GM19397 (cell line): Measurements from ENCODE around the gene AMPD3.

Experiments used
- ATAC-seq: cut with Tn5 transposase; IDR thresholded peaks from one replicate; pipeline ENCODE4 v1.9.1; 2021; ENCODE audit warnings: mild to moderate bottlenecking, moderate library complexity; ENCODE audit not compliant: unreplicated experiment

AMPD3 gene

DNA sequence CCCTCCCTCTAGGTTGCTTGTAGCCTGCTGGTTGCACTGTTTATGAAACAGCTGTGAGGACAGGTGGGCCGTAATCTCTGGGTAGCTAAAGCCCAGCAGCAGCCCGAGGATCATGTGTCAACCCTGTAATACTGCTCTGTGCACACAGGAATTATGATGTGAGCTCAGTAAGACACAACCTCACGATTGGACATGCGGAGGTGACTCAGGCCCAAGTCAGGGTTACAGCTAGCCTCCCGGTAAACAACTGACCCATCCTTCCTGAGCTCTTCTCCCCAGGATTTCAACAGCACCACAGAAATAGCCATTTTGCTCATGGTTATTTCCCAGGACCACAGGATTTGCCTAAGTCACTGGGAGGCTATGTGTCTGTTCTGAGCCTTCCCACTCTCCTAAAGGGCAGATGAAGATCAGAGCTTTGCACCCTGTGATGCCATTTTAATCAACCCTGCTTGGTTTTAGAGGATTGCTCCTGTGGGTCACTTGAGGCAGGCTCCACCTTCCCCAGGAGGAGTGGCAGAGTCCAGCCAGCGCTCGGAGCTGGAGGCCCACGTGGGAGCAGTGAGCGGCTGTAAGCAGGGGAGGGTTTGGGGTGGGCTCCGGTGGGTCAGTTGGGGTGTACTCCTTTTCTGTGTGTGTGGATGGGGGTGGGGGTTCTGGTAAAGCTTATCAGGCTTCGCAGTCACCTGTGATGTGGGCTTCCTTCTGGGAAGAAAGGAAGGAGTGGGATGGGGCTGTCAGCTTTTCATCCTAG, at the start of gene AMPD3:
TSS of gene AMPD3 (plus strand) at position 387 of the 754 bp plus-strand sequence. CDS start 6,256 bp downstream, outside the sequence.
- ATAC-seq = no peak

DNA sequence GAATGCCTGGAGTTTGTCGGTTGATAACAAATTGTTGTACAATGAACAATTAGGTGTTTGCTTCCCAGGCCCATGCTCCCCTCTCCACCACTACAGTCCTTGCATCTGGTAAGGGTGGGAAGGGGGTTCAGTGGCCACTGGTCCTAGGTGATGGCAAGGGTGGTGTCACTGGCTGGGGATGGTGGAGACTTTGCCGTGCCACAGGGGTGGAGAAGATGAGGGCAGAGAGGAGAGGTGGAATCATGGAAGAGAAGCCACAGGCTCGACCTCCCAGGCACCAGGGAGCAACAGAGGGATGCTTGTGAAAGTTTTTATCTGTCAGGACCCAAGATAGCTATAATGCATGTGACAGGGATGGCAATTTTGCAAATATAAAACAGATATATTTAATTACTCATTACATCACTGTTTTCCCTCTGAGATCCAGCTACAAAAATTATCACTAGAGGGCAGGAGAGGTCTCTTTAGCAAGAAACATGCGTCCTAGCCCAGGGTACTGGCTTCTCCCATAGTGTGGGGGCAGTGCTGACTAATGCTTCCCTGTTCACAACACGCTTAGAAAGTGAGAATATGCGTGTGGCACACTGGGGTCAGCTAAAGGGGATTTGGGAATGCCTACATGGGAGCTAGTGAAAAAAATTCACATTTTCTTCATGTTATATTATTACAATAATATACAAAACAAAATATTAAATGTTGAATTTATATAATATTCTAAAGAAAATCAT, 49.0 kb upstream of the AMPD3 start:
- no peak for ATAC-seq

DNA sequence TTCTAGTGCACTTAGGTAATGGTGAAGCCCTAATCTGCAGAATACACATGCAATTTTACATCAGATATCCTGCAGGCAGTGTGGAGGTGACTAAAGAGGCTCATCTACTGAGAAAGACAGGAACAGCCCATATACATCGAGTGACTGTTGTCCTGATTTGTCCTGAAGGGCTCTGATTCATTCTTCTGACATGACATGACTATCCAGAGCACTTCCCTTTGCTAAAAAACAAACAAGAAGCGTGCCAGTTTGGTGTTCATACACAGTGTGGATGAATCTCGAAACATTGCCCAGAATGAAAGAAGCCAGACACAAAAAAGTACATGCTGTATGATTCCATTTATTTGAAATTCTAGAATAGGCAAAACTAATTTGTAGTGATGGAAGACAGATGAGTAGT, 48.0 kb upstream of the AMPD3 start:
- ATAC-seq = no peak

DNA sequence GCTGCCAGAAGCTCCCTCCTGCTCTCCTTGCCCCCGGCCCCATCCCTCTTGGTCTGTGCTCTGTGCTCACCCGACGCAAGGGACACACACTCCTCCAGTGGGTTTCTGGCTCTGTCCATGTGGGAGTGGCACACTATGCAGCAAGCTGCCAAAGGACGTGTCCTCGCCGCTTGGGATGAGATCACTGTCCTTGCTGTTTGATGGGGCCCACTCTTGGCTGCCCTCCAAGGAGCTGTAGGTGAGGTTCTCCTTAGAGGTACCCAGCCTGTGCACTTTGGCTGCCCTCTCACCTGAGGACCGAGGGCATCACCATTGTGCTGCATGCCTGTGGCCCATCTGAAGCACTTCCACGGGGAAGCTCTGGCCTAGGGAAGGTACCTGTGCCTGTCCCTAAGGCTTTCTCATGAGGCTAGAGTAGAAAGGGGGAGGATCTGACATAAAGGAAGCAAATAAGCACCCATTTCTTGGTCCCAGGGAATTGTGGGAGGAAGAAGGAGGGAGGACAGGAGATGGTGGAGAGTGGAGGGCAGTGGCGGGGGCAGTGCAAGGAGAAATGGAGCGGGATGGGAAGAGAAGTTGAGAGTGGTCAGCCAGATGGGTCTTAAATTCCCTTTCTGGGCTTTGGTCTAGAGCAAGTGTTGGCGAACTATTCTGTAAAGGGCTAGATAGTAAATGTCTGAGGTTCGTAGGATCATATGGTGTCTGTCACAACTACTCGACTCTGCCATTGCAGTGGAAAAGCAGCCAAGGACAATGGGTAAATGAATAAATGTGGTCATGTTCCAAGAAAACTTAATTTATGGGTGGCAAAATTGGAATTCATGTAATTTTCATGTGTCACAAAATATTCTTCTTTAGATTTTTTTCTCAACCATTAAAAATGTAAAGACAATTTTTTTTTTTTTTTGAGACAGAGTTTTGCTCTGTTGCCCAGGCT, 47.0 kb upstream of the AMPD3 start:
- no peak for ATAC-seq

DNA sequence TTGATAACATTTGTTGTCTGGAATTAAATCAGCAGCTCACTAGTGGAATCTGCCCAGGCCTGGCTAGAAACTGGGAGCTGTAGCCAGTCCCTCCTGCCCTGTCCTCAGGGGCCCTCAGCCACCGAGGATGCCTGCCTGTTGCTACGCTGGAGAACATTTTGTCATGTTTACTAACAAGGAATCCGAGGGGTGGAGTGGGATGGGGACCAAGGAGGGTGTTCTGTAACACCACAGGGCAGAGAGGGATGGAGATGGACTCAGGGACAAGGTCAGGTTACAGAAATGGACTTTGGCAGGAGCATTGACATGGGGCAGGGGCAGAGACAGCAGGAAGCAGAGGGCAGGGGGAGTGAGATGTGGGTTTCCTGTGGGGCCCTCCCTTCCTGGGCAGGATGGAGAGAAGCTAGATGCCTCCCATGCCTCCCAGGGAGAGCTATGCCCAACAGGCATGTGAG, 45.8 kb upstream of the AMPD3 start:
- no peak for ATAC-seq

DNA sequence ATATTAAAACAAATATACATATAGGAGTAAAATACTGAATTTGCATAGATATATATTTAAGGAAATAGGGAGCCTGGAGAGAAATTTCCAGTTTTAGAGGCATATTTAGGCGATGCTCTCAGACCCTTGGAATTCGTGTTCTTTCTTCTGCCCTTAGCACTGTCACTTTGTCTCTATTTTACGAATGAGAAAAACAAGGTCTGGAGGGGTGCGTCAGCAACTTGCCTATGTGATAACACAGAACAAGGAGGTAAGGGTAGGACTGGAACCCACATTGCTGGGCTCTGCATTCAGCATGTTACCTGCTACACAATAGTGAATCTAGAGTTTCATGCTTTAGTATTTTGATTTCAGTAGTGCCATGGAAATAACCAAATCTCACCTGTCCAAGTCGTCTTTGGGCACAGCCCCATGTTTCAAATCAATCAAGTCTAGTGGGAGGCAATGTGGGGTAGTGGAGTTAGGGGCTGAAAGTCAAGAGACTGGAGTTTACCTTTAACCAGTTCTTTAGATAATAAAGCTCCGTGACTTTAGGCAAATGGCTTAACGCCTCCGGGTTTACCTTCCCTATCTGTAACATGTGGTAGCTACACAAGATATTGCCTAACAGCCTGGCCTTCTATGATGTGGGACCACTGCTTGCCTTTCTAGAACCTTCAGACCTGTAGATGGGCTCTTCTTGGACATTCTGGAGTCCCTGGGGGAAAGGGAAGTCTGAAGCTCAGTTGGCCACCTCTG, 44.8 kb upstream of the AMPD3 start:
- no peak for ATAC-seq

DNA sequence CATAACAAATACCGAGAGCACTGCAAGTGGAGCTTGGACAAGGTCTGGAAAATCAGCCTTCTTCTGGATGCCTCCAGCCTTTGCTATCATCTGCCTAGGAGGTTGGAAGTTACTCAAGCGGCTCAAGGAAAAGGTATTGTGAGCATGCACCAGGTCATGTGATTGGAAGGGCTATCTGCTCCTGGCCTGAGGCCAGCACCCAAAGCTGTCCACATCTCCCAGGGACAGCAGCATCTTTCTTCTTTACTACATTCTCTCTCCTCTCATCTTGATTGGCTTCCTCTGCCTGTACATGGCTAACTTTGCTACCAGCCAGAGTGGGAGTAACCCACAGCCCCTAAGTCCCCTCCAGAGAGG, 44.2 kb upstream of the AMPD3 start:
- ATAC-seq = no peak

DNA sequence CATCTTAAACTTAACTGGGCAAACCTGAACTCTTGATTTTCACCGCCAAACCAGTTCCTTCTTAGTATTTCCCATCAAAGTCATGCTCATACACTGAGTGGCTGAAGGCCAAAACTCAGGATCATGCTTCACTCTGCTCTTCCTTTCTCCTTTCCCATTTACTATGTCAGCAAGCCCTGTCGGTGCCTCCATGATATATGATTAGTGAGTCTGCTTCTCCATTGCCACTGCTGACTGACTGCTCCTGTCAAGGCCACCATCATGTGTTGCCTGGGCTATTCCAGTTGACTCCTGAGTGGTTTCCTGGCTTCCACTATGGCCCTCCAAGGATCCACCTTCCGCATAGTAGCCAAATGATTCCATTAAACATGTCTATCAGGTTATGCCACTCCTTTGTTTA, 42.8 kb upstream of the AMPD3 start:
- no peak for ATAC-seq

DNA sequence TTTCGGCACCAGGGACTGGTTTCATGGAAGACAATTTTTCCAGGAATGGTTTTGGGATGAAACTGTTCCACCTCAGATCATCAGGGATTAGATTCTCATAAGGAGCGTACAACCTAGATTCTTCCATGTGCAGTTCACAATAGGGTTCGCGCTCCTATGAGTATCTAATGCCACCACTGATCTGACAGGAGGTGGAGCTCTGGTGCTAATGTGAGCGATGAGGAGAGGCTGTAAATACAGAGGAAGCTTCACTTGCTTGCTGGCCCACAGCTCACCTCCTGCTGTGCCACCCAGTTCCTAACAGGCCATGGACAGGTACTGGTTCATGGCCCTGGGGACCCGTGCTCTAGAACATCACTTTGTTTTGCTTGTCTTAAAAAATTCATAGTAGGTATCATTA, 41.8 kb upstream of the AMPD3 start:
- ATAC-seq = no peak

DNA sequence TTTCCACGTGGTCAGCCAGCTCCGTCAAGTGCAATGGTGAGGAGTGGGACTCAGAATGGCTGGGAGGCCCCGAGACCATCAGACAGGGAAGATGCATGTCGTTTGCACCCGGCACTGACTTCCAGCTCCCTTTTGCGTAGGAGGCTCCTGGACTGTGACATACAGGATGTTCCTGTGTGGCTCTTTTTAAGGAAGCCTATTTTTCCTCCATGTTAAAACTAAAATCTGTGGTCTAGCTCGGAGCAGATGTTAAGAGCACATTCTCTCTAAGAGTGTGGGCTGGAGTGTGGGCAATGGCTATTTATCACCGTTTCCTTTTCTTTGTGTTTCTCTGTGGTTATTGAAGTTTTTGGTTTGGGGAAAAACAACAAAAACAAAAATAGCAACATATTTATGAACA, 40.9 kb upstream of the AMPD3 start:
- ATAC-seq = no peak

DNA sequence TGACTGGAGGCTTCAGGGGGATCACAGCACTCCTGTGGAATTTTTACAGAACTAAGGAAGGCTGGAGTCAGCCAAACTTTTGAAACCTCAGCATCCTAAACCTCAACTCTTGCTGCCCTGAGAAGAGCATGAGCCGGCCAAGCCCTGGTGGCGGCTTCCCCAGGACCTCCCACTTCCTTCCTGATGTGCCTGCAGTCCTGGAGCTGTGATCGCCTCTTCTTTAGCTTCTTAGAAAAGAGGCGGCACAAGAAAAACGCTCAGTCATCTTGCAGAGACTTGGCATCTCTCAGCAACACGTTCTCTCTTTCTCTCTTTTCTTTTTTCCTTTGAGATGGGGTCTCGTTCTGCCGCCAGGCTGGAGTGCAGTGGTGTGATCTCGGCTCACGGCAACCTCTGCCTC, 40.4 kb upstream of the AMPD3 start:
- ATAC-seq = no peak

DNA sequence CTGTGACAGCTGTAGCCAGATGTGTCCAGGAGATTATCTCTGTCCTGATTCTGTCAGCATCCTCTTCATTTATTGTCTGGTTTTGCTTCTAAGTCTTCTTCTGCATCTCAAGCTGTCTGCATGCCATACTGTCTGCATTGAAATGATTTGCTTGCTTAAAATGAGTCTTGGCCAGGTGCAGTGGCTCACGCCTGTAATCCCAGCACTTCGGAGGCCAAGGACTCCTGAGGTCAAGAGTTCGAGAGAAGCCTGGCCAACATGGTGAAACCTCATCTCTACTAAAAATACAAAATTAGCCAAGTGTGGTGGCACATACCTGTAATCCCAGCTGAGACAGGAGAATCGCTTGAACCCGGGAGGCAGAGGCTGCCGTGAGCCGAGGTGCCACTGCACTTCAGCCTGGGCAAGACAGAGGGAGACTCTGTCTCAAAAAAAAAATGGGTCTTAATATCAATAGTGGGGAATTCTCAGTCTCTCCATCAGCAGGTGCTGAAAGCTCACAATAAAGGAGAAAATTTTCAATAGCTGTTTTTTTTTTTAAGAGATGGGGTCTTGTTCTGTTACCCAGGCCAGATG, 39.2 kb upstream of the AMPD3 start:
- no peak for ATAC-seq

DNA sequence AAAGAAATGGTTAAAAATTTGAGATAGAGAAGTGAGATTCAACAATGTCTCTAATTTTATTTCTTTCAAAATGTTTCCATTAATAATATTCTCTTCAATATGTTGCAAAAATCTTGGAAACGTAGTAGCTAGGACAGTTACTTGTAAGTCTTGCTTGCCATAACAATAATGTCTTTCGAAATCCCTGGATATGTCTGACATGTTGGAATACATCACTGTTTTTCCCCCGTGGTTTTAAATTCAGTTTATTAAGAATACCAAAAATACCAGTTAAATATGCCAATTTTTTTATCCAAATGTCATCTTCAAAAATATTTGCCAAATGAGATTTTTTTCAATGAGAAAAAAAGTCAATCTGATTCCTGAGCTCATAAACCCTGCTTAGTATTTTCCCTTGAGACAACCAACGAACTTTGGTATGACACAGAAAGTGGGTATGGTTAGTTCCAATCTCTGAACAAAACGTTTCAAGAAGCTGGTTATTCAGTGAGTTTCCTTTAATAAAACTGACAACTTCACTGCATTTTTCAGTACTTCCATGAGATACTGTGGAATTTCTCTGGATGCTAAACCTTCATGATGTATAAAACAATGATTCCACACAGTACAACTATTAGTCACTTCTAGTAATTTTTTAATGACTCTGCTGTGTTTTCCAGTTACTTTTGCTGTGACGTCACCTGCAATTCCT, 36.7 kb upstream of the AMPD3 start:
- no peak for ATAC-seq

DNA sequence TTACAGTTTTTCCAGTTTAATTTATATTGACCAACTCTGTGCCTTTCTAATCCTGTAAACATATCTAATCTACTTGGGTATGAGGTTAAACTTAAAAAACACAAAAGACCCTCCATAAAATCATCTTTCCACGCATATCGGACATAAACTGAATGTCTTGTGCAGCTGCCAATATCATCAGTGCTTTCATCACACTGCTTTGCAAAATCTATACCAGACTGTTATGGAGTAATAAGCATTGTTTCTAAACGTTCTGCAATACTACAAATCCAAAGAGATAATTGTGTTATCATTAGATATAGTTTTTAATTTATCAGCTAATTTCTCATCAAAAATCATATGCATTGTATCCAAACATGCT, 36.1 kb upstream of the AMPD3 start:
- ATAC-seq = no peak

DNA sequence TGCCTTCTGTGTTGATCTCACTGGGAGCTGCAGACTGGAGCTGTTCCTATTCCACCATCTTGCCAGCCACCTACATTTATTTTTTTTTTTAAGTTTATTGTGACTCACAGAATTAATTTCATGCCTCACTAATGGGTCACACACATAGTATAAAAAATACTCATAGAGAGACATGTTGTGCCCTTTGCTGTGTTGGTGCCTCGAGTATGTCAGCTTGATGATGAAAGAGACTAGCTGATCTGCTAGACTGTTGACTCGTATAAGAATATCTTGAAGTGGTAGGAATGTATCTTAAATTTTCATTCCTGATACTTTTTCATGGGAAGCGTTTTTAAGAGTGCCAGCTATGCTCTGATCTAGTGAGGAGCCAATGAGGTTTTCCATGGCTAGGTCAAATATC, 28.6 kb upstream of the AMPD3 start:
- no peak for ATAC-seq

DNA sequence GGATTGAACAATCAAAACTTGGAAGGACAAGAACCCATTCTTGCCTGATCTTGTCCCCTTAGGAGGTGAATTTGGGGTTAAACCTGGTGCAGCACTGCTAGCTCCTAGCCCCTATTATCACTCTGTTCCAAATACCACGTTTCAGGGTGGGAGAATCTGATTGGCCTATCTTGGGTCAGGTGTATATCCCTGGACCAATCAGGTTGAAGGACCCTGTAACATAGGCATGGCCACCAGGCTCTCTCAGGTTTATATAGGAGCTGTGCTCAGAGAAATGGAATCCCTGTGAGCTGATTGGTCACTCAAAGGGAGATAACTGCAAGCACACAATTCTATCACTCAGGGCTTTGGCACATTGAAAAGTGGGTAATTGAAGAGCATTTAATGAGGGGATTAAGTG, 26.6 kb upstream of the AMPD3 start:
- no peak for ATAC-seq

DNA sequence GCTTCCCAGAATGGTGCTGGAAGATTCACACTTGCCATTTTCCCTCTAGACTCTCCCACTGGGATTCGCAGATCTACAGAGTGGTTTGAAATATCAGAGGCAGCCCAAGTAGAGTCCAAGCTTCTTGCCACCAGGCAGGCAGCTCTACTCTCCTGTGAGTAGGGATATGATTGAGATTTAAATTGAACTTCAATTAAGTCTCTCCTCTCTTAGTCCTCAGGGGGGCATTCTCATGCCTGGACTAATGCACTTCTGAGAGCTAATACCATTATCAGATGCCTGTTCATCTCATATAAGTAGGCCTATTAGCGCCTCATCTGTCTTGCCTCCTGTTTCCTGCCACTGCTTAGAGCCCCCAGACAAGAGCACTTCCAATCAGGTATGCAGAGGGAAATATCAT, 25.5 kb upstream of the AMPD3 start:
- ATAC-seq = no peak

DNA sequence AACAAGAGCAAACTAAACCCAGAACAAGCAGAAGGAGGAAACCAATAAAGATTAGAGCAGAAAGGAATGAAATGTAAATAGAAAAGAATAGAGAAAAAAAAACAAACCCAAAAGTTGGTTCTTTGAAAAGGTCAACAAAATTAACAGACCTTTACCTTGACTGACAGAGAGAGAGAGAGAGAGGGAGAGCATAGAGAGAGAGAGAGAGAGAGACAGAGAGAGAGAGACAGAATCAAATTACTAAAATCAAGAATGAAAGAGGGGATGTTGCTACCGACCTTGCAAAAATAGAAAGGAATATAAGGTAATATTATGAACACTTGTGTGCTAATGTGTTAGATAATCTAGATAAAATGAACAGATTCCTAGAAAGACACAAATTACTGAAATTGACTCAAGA, 22.6 kb upstream of the AMPD3 start:
- ATAC-seq = no peak

DNA sequence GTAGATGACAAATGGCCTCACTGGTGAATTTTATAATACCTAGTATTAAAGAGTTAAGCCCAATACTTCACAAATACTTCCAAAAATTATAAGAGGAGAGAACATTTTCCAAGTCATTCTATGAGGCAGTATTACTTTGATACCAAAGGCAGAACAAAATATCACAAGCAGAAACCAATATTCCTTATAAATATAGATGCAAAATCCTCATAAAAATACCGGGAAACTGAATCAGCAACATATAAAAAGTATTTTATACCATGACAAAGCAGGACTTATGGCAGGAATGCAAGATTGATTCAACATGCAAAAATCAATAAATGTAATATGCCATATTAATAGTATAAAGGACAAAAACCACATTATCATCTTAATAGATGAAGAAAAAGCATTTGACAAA, 22.1 kb upstream of the AMPD3 start:
- no peak for ATAC-seq

DNA sequence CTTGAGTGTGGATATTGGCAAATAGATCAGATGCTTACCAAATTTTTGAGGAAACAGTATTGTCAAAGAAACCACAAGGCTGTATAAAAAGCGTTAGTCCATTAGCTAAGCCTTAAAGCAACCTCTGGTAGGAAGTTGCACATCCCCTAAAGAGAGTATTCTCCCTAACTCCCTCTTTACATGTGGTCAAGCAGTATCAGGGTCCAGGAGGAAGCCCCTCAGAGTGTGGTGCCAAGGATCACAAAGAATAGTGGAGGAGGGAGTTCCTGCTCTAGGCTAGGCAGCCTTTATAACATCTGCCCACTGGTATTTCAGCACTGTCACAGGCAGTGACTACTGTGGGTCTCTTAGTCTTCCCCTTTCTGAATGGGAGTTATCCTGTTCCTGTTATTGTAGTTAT, 18.8 kb upstream of the AMPD3 start:
- ATAC-seq = no peak
